H1 (cell line): ENCODE data around the gene CLBA1. TPM values are rescaled to one million over a fixed set of nuclear protein-coding genes. Genes with fewer than 3 reads are reported as not detected.

Source experiments
- CTCF ChIA-PET: fragments of 300-600 bp; sonication (Branson Sonifier 250); formaldehyde crosslinking; loops from one replicate; lab custom pipeline; 2021; ENCODE audit not compliant: partially characterized antibody; lab: Charles Lee
- POLR2A ChIA-PET: fragments of 300-600 bp; sonication (Branson Sonifier 250); formaldehyde crosslinking; loops from one replicate; lab custom pipeline; 2021; ENCODE audit warnings: inconsistent platforms; ENCODE audit not compliant: partially characterized antibody; lab: Charles Lee
- DNase-seq, 2 experiments: peaks; one replicate each; pipeline versions ENCODE4 v3.0.0 to v3.0.0-alpha.2; 2010 to 2022; ENCODE audit warnings: low spot score in 2 of 2, low read depth in 1 of 2, mixed read lengths in 1 of 2
- FAIRE-seq: peaks from 2 replicates; lab custom pipeline; 2011; peaks lifted over from hg19 to GRCh38; lab: Jason Lieb, UNC
- H2AFZ ChIP-seq: 2 replicates; pipeline ENCODE4 v1.8.1; 2012; ENCODE audit warnings: low read length, inconsistent platforms
- H2AK5ac ChIP-seq: 2 replicates; pipeline ENCODE4 v1.6.1; 2013; ENCODE audit warnings: low read depth, low read length
- H2BK120ac ChIP-seq: replicated peaks from 2 replicates; pipeline ENCODE3; 2013; ENCODE audit warnings: low read depth, low read length, inconsistent platforms
- H2BK12ac ChIP-seq: 2 replicates; pipeline ENCODE4 v1.6.1; 2013; ENCODE audit warnings: low read depth, low read length
- H2BK15ac ChIP-seq: 2 replicates; pipeline ENCODE4 v1.6.1; 2013; ENCODE audit warnings: low read length
- H2BK20ac ChIP-seq: 2 replicates; pipeline ENCODE4 v1.6.1; 2013; ENCODE audit warnings: low read length
- H2BK5ac ChIP-seq: 2 replicates; pipeline ENCODE4 v1.6.1; 2013; ENCODE audit warnings: low read depth, low read length
- H3K14ac ChIP-seq: 2 replicates; pipeline ENCODE4 v1.6.1; 2013; ENCODE audit warnings: inconsistent platforms; ENCODE audit not compliant: insufficient read length
- H3K18ac ChIP-seq: 2 replicates; pipeline ENCODE4 v1.6.1; 2013; ENCODE audit warnings: low read length; ENCODE audit errors: extremely low read depth
- H3K23ac ChIP-seq: 2 replicates; pipeline ENCODE4 v1.6.1; 2013; ENCODE audit warnings: inconsistent platforms; ENCODE audit not compliant: insufficient read length
- H3K23me2 ChIP-seq: 2 replicates; pipeline ENCODE4 v1.6.1; 2013; ENCODE audit warnings: low read depth, low read length
- H3K27ac ChIP-seq: 2 replicates; pipeline ENCODE4 v1.6.1; 2011; ENCODE audit warnings: low read depth, low read length, inconsistent platforms
- H3K27me3 ChIP-seq, 4 experiments: replicated peaks in 1 of 4; 1 replicate in 1 of 4; 2 replicates in 3 of 4; pipeline versions ENCODE4 v1.6.1 to v1.8.1; 2011 to 2013; ENCODE audit warnings: low read length in 3 of 4, mild to moderate bottlenecking in 3 of 4, inconsistent platforms in 2 of 4, mixed read lengths in 2 of 4, moderate library complexity in 1 of 4; ENCODE audit not compliant: control insufficient read depth in 3 of 4, insufficient read depth in 3 of 4; ENCODE audit errors: extremely low read depth in 1 of 4
- H3K36me3 ChIP-seq, 4 experiments: 2 replicates each; pipeline versions ENCODE4 v1.6.1 to v1.8.1; 2011 to 2013; ENCODE audit warnings: mild to moderate bottlenecking in 4 of 4, low read length in 3 of 4, moderate library complexity in 2 of 4, control low read depth in 1 of 4, inconsistent platforms in 1 of 4; ENCODE audit not compliant: insufficient read depth in 4 of 4, control insufficient read depth in 2 of 4
- H3K4ac ChIP-seq: replicated peaks from 2 replicates; pipeline ENCODE3; 2013; ENCODE audit warnings: low read length, low read depth, mixed read lengths, inconsistent platforms; ENCODE audit not compliant: insufficient read length
- H3K4me1 ChIP-seq, 4 experiments: replicated peaks in 1 of 4; 1 replicate in 1 of 4; 2 replicates in 3 of 4; pipeline versions ENCODE4 v1.6.1 to v1.8.1; 2011 to 2013; ENCODE audit warnings: low read length in 3 of 4, inconsistent platforms in 2 of 4, mixed read lengths in 1 of 4; ENCODE audit not compliant: insufficient read depth in 4 of 4, control insufficient read depth in 3 of 4
- H3K4me2 ChIP-seq, 2 experiments: 2 replicates each; pipeline versions ENCODE4 v1.6.1 to v1.8.1; 2011 to 2013; ENCODE audit warnings: low read depth in 2 of 2, low read length in 2 of 2, control low read depth in 1 of 2, inconsistent platforms in 1 of 2, mild to moderate bottlenecking in 1 of 2; ENCODE audit not compliant: insufficient read depth in 1 of 2
- H3K4me3 ChIP-seq, 4 experiments: fragments of 200-600, 300-600 bp in 1 of 4; sonication (generic), shearing (Covaris generic), sonication (Bioruptor Twin) in 1 of 4; 2 replicates each; pipeline versions ENCODE4 v1.5.1 to v1.8.1; 2011 to 2016; ENCODE audit warnings: low read length in 4 of 4, low read depth in 3 of 4, control low read depth in 2 of 4, inconsistent platforms in 2 of 4, mild to moderate bottlenecking in 2 of 4, mixed read lengths in 1 of 4, moderate library complexity in 1 of 4; ENCODE audit not compliant: insufficient read depth in 2 of 4; ENCODE audit errors: extremely low read depth in 1 of 4
- H3K56ac ChIP-seq: replicated peaks from 2 replicates; pipeline ENCODE3; 2013; ENCODE audit warnings: low read depth, mild to moderate bottlenecking, mixed read lengths, low read length, inconsistent platforms; ENCODE audit not compliant: insufficient read length
- H3K79me1 ChIP-seq: 2 replicates; pipeline ENCODE4 v1.6.1; 2013; ENCODE audit warnings: low read depth, low read length, control low read depth
- H3K79me2 ChIP-seq, 2 experiments: 2 replicates each; pipeline versions ENCODE4 v1.6.1 to v1.8.1; 2012 to 2013; ENCODE audit warnings: low read length in 2 of 2, mild to moderate bottlenecking in 2 of 2, inconsistent platforms in 1 of 2; ENCODE audit not compliant: insufficient read depth in 2 of 2, control insufficient read depth in 1 of 2
- H3K9ac ChIP-seq, 4 experiments: replicated peaks in 1 of 4; 1 replicate in 1 of 4; 2 replicates in 3 of 4; pipeline versions ENCODE4 v1.6.1 to v1.8.1; 2011 to 2013; ENCODE audit warnings: low read depth in 3 of 4, low read length in 3 of 4, control low read depth in 2 of 4, mild to moderate bottlenecking in 2 of 4, moderate library complexity in 2 of 4, inconsistent platforms in 1 of 4; ENCODE audit errors: extremely low read depth in 1 of 4
- H3K9me3 ChIP-seq, 2 experiments: 2 replicates each; pipeline versions ENCODE4 v1.6.1 to v1.8.1; 2012 to 2013; ENCODE audit warnings: mild to moderate bottlenecking in 2 of 2, moderate library complexity in 2 of 2, control low read depth in 1 of 2, inconsistent platforms in 1 of 2, low read depth in 1 of 2, low read length in 1 of 2, mixed read lengths in 1 of 2; ENCODE audit not compliant: insufficient read depth in 2 of 2
- H4K20me1 ChIP-seq, 2 experiments: replicated peaks in 1 of 2; 2 replicates each; pipeline versions ENCODE3 to v1.8.1; 2011 to 2013; ENCODE audit warnings: inconsistent platforms in 2 of 2, low read length in 2 of 2, mild to moderate bottlenecking in 1 of 2; ENCODE audit not compliant: insufficient read depth in 2 of 2, control insufficient read depth in 1 of 2
- H4K5ac ChIP-seq: 2 replicates; pipeline ENCODE4 v1.6.1; 2013; ENCODE audit warnings: low read length, low read depth, mixed read lengths, inconsistent platforms; ENCODE audit not compliant: insufficient read length
- H4K8ac ChIP-seq: 2 replicates; pipeline ENCODE4 v1.8.0; 2013; ENCODE audit warnings: mild to moderate bottlenecking, moderate library complexity, low read length, inconsistent platforms; ENCODE audit not compliant: insufficient read depth; ENCODE audit errors: extremely low read depth
- H4K91ac ChIP-seq: replicated peaks from 2 replicates; pipeline ENCODE3; 2013; ENCODE audit warnings: low read length, mixed read lengths, inconsistent platforms; ENCODE audit not compliant: insufficient read length
- ASH2L ChIP-seq: fragments of 200-600, 300-600 bp; sonication (generic); IDR thresholded peaks from one replicate; pipeline ENCODE4 v1.7.1; 2017; ENCODE audit warnings: low read length
- BRCA1 ChIP-seq: IDR thresholded peaks from 2 replicates; pipeline ENCODE4 v1.6.1; 2012; ENCODE audit warnings: low read depth, low read length, improper control_type of control experiment
- CTBP2 ChIP-seq: IDR thresholded peaks from 2 replicates; pipeline ENCODE4 v1.7.0; 2011; ENCODE audit warnings: borderline replicate concordance, mild to moderate bottlenecking, moderate library complexity, mixed read lengths, low read length; ENCODE audit not compliant: insufficient read depth, insufficient read length
- MAX ChIP-seq: IDR thresholded peaks from 2 replicates; pipeline ENCODE4 v1.6.1; 2012; ENCODE audit warnings: inconsistent platforms
- POU5F1 ChIP-seq: IDR thresholded peaks from 2 replicates; pipeline ENCODE4 v1.6.1; 2011; ENCODE audit warnings: low read depth, mild to moderate bottlenecking, low read length, moderate library complexity
- RBBP5 ChIP-seq: IDR thresholded peaks from 2 replicates; pipeline ENCODE4 v1.7.1; 2012; ENCODE audit warnings: low read depth, mild to moderate bottlenecking, inconsistent platforms, low read length, moderate library complexity, borderline replicate concordance
- RXRA ChIP-seq: IDR thresholded peaks from 2 replicates; pipeline ENCODE4 v1.6.1; 2011; ENCODE audit warnings: low read depth, mild to moderate bottlenecking, low read length, moderate library complexity; ENCODE audit not compliant: insufficient read depth
- SAP30 ChIP-seq: fragments of 300-600 bp; sonication (generic); IDR thresholded peaks from 2 replicates; pipeline ENCODE4 v1.7.1; 2012; ENCODE audit warnings: low read length, moderate library complexity, mild to moderate bottlenecking, inconsistent platforms; ENCODE audit not compliant: insufficient read depth, insufficient replicate concordance
- SIN3A ChIP-seq, 2 experiments: IDR thresholded peaks in 1 of 2; conservative IDR thresholded peaks in 1 of 2; 2 replicates each; pipeline ENCODE4 v1.6.1; 2011 to 2012; ENCODE audit warnings: low read length in 2 of 2, improper control_type of control experiment in 1 of 2, low read depth in 1 of 2, mild to moderate bottlenecking in 1 of 2
- SIX5 ChIP-seq: IDR thresholded peaks from 2 replicates; pipeline ENCODE4 v1.6.1; 2011; ENCODE audit warnings: mild to moderate bottlenecking, low read depth, low read length
- TAF1 ChIP-seq: IDR thresholded peaks from 2 replicates; pipeline ENCODE4 v1.6.1; 2011; ENCODE audit warnings: mild to moderate bottlenecking, low read depth, low read length
- TBP ChIP-seq: IDR thresholded peaks from 2 replicates; pipeline ENCODE4 v1.6.1; 2011; ENCODE audit warnings: low read depth, low read length, improper control_type of control experiment
- TEAD4 ChIP-seq: IDR thresholded peaks from 2 replicates; pipeline ENCODE4 v1.6.1; 2012; ENCODE audit warnings: low read depth, low read length, inconsistent platforms, mixed read lengths
- ZNF274 ChIP-seq: IDR thresholded peaks from 2 replicates; pipeline ENCODE4 v1.7.0; 2012; ENCODE audit warnings: low read length, borderline replicate concordance; ENCODE audit errors: extremely low read depth
- WGBS, 2 experiments: shearing (Covaris generic) in 1 of 2; methylation state at CpG; one replicate each; pipeline versions ENCODE4 v1.1.6 to v1.1.7; 2013 to 2015; ENCODE audit warnings: low lambda C conversion rate in 2 of 2, mixed read lengths in 2 of 2, inconsistent platforms in 1 of 2, low coverage in 1 of 2, missing lambda C conversion rate in 1 of 2; ENCODE audit not compliant: insufficient replicate concordance in 2 of 2, insufficient coverage in 1 of 2, insufficient read length in 1 of 2; ENCODE audit errors: extremely low coverage in 1 of 2, missing lambda C conversion rate in 1 of 2; 5-methylcytosine and 5-hydroxymethylcytosine counted together
- polyA plus RNA-seq, 7 experiments: library from polyadenylated mRNA; depleted of rRNA in 3 of 7; stranded (reverse) in 5 of 7; unstranded in 2 of 7; fragments of >200 nt in 5 of 7; fragments of 200-250 nt in 2 of 7; gene quantifications; 1 replicate in 5 of 7; 2 replicates in 1 of 7; 4 replicates in 1 of 7; pipeline versions ENCODE4 v1.2.1 to v1.2.3, GENCODE V29; 2011 to 2013; ENCODE audit warnings: missing spikeins in 2 of 7, mixed read lengths in 2 of 7
- total RNA-seq: library from RNA; stranded (reverse); fragmentation: NEBNext Ultra II Directional; extraction: Animal tissue kit (Norgen Biotek cat#: 25700); gene quantifications from 2 replicates; pipeline ENCODE4 v1.2.1, GENCODE V29; 2021

CLBA1 gene
- total and polyA plus RNA-seq, 2 of the 8 experiments (the other 6 are each of a cell fraction or from before 2014, with no cell fraction given): 1.6 to 2.4 TPM

- H3K4me1 ChIP-seq: peaks cover 0 to 22% (median 14%) of the 10 kb centered on the region in 4 experiments; a peak in 6 of 7 replicates
- no peak overlapping the region for H3K56ac ChIP-seq
- no peak overlapping the region for H2BK15ac ChIP-seq
- no peak overlapping the region for H3K27ac ChIP-seq
- FAIRE-seq: no peak
- H2AK5ac ChIP-seq: no peak overlapping the region
- H3K4ac ChIP-seq: no peak overlapping the region
- no peak for DNase-seq
- no peak overlapping the region for H2AFZ ChIP-seq
- H3K4me3 ChIP-seq: no peak overlapping the region
- H3K27me3 ChIP-seq: peaks cover 0 to 13% (median 6%) of the 10 kb centered on the region in 4 experiments; a peak in 3 of 7 replicates
- H3K23me2 ChIP-seq: peaks cover 5% of the 10 kb centered on the region
- no peak overlapping the region for H4K5ac ChIP-seq
- H3K18ac ChIP-seq: no peak overlapping the region
- no peak overlapping the region for H4K91ac ChIP-seq
- H2BK5ac ChIP-seq: no peak overlapping the region
- no peaks in the 10 kb centered on the region for H3K79me2 ChIP-seq
- no peaks in the 10 kb centered on the region for H3K79me1 ChIP-seq
- no peaks in the 10 kb centered on the region for H4K20me1 ChIP-seq
- H2BK120ac ChIP-seq: no peak overlapping the region
- no peak overlapping the region for H4K8ac ChIP-seq
- CTCF ChIA-PET: interaction anchor here (0.9 to 3.3 kb wide), 8 partner anchors 10 to 126 kb away, joined by 3 to 24 read pairs (median 3); no protein-coding TSS in a partner anchor
- no peak overlapping the region for H3K23ac ChIP-seq
- no peak overlapping the region for H2BK12ac ChIP-seq
- no peak overlapping the region for H3K4me2 ChIP-seq
- no peaks in the 10 kb centered on the region for H3K36me3 ChIP-seq
- 86 to 100% methylated on average over 1 to 7 of the region's 7 CpGs for whole genome bisulfite sequencing, 2 experiments
- H3K14ac ChIP-seq: no peak overlapping the region
- no peaks in the 10 kb centered on the region for H3K9me3 ChIP-seq
- no peak overlapping the region for H2BK20ac ChIP-seq
- H3K9ac ChIP-seq: no peak overlapping the region
- POLR2A ChIA-PET: no interaction called here
- TF ChIP-seq TAF1 (no peak), SIN3A (conservative IDR thresholded peaks at IDR 0.05 in 1 of 2, IDR thresholded peaks at IDR 0.05 in 1 of 2; ENCODE audit: low read depth in 1 of 2, low read length in 2 of 2) (no peak), RBBP5 (no peak), BRCA1 (no peak), MAX (no peak), ZNF274 (no peak), RXRA (no peak), SAP30 (no peak), TEAD4 (no peak), POU5F1 (no peak), ASH2L (no peak), SIX5 (no peak), CTBP2 (no peak), TBP (no peak)
These were observed 21.0 kb upstream of the CLBA1 start for GRCh38 chr14:104964546-104964945.
